ENCODE measurements around the gene C15orf40.

- no peak for TF ChIP-seq POLR2A (IDR thresholded peaks at IDR 0.05; ENCODE audit: low read depth)
- no peak for TF ChIP-seq CTCF (IDR thresholded peaks at IDR 0.05)
- no peak for TF ChIP-seq POLR2AphosphoS5 (IDR thresholded peaks at IDR 0.05)
- TF ChIP-seq EP300 (IDR thresholded peaks at IDR 0.05) = no peak
Observed at GRCh38 chr15:82972990-82973389, 38.4 kb downstream of the C15orf40 start.
